Activated CD8-positive, alpha-beta memory T cell treated with anti-CD3 and anti-CD28 coated beads, Interleukin-2, amount 10 ng/mL, durations not matched to agents 7 days and 5 days (primary cell): ENCODE results near the gene ACTL7B. TPM values are rescaled to one million over a fixed set of nuclear protein-coding genes. Genes with fewer than 3 reads are reported as not detected.
"Not testable (repeated sequence)": the region's sequence is repeated elsewhere in the genome, so short reads cannot be mapped to it uniquely, and the experiment has no call there.

ENCODE experiments used
- ATAC-seq: fragments of 150-1000 bp; cut with Tn5 transposase; one replicate; pipeline ENCODE4 v1.10.0; 2021; ENCODE audit warnings: moderate library complexity
- CTCF ChIA-PET: fragments of 350-600 bp; sonication (Branson Sonifier 250); formaldehyde crosslinking; loops from one replicate; lab custom pipeline; 2021; ENCODE audit warnings: antibody characterized with exemption; lab: Charles Lee
- DNase-seq: peaks from one replicate; pipeline ENCODE4 v3.0.0-alpha.2; 2020
- H3K27ac Mint-ChIP-seq: one replicate; pipeline ENCODE4 v1.8.0; 2021; ENCODE audit warnings: mild to moderate bottlenecking, mixed read lengths
- H3K27me3 Mint-ChIP-seq: one replicate; pipeline ENCODE4 v1.8.0; 2021; ENCODE audit warnings: mixed read lengths
- H3K36me3 Mint-ChIP-seq: one replicate; pipeline ENCODE4 v1.8.0; 2021; ENCODE audit warnings: mild to moderate bottlenecking, mixed read lengths
- H3K4me1 Mint-ChIP-seq: one replicate; pipeline ENCODE4 v1.8.0; 2021; ENCODE audit warnings: mixed read lengths
- H3K4me3 Mint-ChIP-seq: one replicate; pipeline ENCODE4 v1.8.0; 2021; ENCODE audit warnings: mild to moderate bottlenecking, moderate library complexity, mixed read lengths
- H3K9me3 Mint-ChIP-seq: one replicate; pipeline ENCODE4 v1.8.0; 2022; ENCODE audit warnings: low read depth, mixed read lengths
- total RNA-seq, 2 experiments: library from RNA; stranded (reverse); gene quantifications; one replicate each; pipeline ENCODE4 v1.2.3, GENCODE V29; 2021

ACTL7B gene, protein sequence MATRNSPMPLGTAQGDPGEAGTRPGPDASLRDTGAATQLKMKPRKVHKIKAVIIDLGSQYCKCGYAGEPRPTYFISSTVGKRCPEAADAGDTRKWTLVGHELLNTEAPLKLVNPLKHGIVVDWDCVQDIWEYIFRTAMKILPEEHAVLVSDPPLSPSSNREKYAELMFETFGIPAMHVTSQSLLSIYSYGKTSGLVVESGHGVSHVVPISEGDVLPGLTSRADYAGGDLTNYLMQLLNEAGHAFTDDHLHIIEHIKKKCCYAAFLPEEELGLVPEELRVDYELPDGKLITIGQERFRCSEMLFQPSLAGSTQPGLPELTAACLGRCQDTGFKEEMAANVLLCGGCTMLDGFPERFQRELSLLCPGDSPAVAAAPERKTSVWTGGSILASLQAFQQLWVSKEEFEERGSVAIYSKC
- not detected for total RNA-seq

DNA sequence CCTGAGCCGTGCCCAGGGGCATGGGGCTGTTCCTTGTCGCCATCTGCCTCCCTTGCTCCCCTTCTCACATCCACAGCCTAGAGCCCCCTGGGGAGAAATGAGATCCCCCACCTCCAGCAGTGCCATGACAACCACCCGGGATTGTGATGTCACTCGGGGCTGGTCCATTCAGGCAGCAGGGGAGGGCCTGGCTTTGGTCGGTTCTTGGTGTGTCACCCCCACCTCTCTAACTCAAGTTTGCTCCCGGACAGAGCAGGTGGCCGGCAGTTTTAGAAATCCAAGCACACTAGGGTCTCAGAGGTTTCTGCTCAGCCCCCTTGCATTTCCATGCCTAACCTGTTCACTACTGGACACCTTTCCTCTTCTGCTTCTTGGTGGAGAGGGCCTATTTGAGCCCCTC lies at the start of gene ACTL7B:
ACTL7B (minus strand) TSS at position 99 of the 400 bp plus-strand sequence; CDS start at position 43, 56 bp downstream.
- DNase-seq, result no peak
- H3K4me3 Mint-ChIP-seq, result no peak within 1 kb of the TSS
- H3K9me3 Mint-ChIP-seq, result no peaks in the 10 kb centered on the region
- H3K27me3 Mint-ChIP-seq, result no peaks in the 10 kb centered on the region
- no peak for ATAC-seq
- peaks cover 6% of the 10 kb centered on the region for H3K4me1 Mint-ChIP-seq
- CTCF ChIA-PET, result interaction anchor here (1.4 kb wide), 1 partner anchor 98 kb away, joined by 3 read pairs; no protein-coding TSS in a partner anchor
- H3K27ac Mint-ChIP-seq, result no peak within 1 kb of the TSS
- H3K36me3 Mint-ChIP-seq, result no peaks in the 10 kb centered on the region

DNA sequence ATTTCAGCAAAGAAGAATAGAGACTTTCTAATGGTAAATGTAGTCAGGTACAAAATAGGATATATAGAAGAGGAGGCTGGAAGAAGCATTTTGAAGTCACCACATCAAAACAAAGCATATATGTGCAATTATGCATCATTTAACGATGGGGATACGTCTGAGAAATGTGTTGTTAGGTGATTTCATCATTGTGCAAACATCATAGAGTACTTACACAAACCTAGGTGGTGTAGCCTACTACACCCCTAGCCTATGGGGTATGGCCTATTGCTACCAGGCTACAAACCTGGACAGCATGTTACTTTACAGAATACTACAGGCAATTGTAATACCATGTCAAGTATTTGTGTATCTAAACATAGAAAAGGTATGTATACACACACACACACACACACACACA lies 49.7 kb upstream of the ACTL7B start:
- H3K27ac Mint-ChIP-seq, result no peak overlapping the region
- H3K27me3 Mint-ChIP-seq, result no peaks in the 10 kb centered on the region
- CTCF ChIA-PET, result no interaction called here
- no peak overlapping the region for H3K4me3 Mint-ChIP-seq
- no peaks in the 10 kb centered on the region for H3K4me1 Mint-ChIP-seq
- H3K36me3 Mint-ChIP-seq, result peaks cover 28% of the 10 kb centered on the region
- no peak for ATAC-seq
- H3K9me3 Mint-ChIP-seq, result no peaks in the 10 kb centered on the region
- no peak for DNase-seq

DNA sequence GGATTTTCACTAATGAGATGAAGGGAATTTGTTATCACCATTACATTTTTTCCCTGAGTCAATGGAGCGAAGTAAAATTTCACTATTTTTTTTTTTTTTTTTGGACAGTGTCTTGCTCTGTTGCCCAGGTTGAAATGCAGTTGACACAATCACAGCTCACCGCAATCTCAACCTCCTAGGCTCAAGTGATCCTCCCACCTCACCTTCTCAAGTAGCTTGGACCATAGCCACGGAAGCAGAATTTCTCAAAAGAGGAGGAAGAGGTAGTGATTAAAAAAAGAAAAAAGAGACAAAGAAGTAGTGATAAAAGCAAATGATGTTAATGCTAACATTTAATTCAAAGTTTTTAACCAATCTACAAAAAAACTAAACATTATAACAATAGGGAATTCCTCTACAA lies 48.4 kb upstream of the ACTL7B start:
- H3K9me3 Mint-ChIP-seq, result no peaks in the 10 kb centered on the region
- H3K4me1 Mint-ChIP-seq, result no peaks in the 10 kb centered on the region
- ATAC-seq, result no peak
- no peaks in the 10 kb centered on the region for H3K27me3 Mint-ChIP-seq
- no peak overlapping the region for H3K27ac Mint-ChIP-seq
- H3K36me3 Mint-ChIP-seq, result peaks cover 28% of the 10 kb centered on the region
- CTCF ChIA-PET, result interaction anchor here (0.6 kb wide), 1 partner anchor 610 kb away, joined by 3 read pairs; no protein-coding TSS in a partner anchor
- DNase-seq, result no peak
- H3K4me3 Mint-ChIP-seq, result no peak overlapping the region

DNA sequence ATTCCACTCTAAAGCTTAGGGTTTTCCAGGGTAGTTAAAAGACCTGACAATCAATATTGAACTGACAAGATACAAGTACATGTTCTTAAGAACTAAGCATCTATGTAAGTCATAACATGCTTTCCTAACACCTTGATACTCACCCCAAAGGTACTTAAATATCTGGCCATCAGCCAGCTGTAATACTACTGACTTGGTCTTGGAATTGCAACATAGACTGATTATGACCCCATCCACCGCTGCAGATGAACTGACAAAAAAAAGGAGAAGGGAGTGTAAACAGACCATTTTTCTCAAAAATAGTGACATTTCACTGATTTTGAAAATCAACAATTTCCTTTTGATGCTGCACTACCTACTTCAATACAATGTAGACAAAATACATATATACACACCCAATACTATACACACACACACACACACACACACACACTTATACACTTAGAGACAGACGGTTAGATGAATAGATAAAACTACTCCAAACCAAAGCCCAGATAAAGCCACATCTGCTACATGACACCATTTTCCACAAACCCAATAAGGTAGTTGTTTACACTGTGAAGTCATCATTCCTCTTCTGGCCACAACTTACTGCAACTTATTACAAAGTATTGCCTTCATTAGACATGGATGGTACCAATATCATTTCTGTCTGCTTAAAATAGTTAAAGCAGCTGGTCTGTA lies 47.8 kb upstream of the ACTL7B start:
- peaks cover 25% of the 10 kb centered on the region for H3K36me3 Mint-ChIP-seq

GRCh38 chr9:108900176-108900575 lies 44.4 kb upstream of the ACTL7B start:
- CTCF ChIA-PET, result interaction anchor here (1.2 kb wide), 1 partner anchor 11 kb away, joined by 3 read pairs; no protein-coding TSS in a partner anchor
- no peak overlapping the region for H3K27ac Mint-ChIP-seq
- H3K9me3 Mint-ChIP-seq, result no peaks in the 10 kb centered on the region

More for the DNA sequence above, 47.8 kb upstream of the ACTL7B start:
- DNase-seq (no peak), ATAC-seq (no peak)
- Mint-ChIP-seq H3K4me3 (no peak overlapping the region), H3K9me3 (no peaks in the 10 kb centered on the region), H3K27ac (no peak overlapping the region), H3K27me3 (no peaks in the 10 kb centered on the region), H3K4me1 (no peaks in the 10 kb centered on the region)
- CTCF ChIA-PET, result interaction anchor here (0.6 kb wide), 1 partner anchor 610 kb away, joined by 3 read pairs; no protein-coding TSS in a partner anchor

GRCh38 chr9:108899023-108899695 lies 43.4 kb upstream of the ACTL7B start:
- H3K27ac Mint-ChIP-seq, H3K9me3 Mint-ChIP-seq, ATAC-seq, H3K4me1 Mint-ChIP-seq, H3K27me3 Mint-ChIP-seq, H3K4me3 Mint-ChIP-seq, DNase-seq, CTCF ChIA-PET: not testable (repeated sequence)
- peaks cover 34% of the 10 kb centered on the region for H3K36me3 Mint-ChIP-seq

More at GRCh38 chr9:108900176-108900575, 44.4 kb upstream of the ACTL7B start:
- peaks cover 34% of the 10 kb centered on the region for H3K36me3 Mint-ChIP-seq
- ATAC-seq (no peak), DNase-seq (no peak)
- H3K4me3 Mint-ChIP-seq, result no peak overlapping the region
- H3K27me3 Mint-ChIP-seq, result no peaks in the 10 kb centered on the region
- no peaks in the 10 kb centered on the region for H3K4me1 Mint-ChIP-seq

DNA sequence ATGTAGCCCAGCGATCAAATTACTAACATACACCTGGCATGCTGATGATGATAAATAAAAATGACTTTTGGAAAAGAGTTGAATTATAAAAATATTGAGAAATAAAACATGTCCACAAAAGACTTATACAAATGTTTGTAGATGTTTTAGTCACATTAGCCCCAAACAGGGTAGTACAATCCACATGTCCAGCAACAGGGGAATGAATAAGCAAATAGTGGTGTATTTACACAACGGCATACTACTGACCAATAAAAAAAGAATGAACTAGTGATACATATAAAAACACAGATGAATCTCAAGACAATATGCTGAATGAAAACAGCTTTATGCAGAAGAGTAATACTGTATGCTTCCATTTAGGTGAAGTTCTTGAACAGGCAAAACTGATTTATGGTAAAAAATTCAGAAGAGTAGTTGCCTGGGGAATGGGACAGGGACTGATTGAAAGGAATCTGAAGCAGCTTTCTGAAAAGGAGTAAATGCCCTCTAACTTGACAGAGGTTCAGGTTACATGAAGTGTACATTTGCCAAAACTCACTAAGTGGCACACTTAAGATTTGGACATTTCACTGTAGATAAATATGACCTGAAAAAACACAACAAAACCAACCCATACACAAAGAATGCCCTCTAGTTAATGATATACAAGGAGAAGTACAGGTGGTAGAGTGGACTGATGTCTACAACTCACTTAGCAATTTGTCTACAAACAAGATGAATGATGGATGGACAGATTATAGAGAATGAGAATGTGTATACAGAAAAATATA lies 41.7 kb upstream of the ACTL7B start:
- Mint-ChIP-seq H3K9me3 (no peaks in the 10 kb centered on the region), H3K27ac (no peak overlapping the region), H3K36me3 (peaks cover 31% of the 10 kb centered on the region), H3K4me3 (no peak overlapping the region), H3K27me3 (no peaks in the 10 kb centered on the region), H3K4me1 (no peaks in the 10 kb centered on the region)
- CTCF ChIA-PET, result interaction anchor here (0.5 kb wide), 1 partner anchor 24 kb away, joined by 3 read pairs; no protein-coding TSS in a partner anchor
- DNase-seq (no peak), ATAC-seq (no peak)

GRCh38 chr9:108894225-108894997 lies 38.6 kb upstream of the ACTL7B start:
- no peak for ATAC-seq
- no peak for DNase-seq
- Mint-ChIP-seq H3K27me3 (no peaks in the 10 kb centered on the region), H3K9me3 (no peaks in the 10 kb centered on the region), H3K36me3 (peaks cover 29% of the 10 kb centered on the region), H3K27ac (no peak overlapping the region), H3K4me1 (no peaks in the 10 kb centered on the region), H3K4me3 (no peak overlapping the region)
- CTCF ChIA-PET, result no interaction called here

GRCh38 chr9:108889649-108890067 lies 33.9 kb upstream of the ACTL7B start:
- H3K4me1 Mint-ChIP-seq, result peaks cover 10% of the 10 kb centered on the region
- H3K9me3 Mint-ChIP-seq, result no peaks in the 10 kb centered on the region
- H3K36me3 Mint-ChIP-seq, result peaks cover 20% of the 10 kb centered on the region
- no peak overlapping the region for H3K4me3 Mint-ChIP-seq
- no peaks in the 10 kb centered on the region for H3K27me3 Mint-ChIP-seq
- no peak for DNase-seq
- no peak for ATAC-seq
- CTCF ChIA-PET, result interaction anchor here (0.8 to 1.1 kb wide), 3 partner anchors 11 to 428 kb away, joined by 3 to 4 read pairs (median 3); no protein-coding TSS in a partner anchor
- no peak overlapping the region for H3K27ac Mint-ChIP-seq

DNA sequence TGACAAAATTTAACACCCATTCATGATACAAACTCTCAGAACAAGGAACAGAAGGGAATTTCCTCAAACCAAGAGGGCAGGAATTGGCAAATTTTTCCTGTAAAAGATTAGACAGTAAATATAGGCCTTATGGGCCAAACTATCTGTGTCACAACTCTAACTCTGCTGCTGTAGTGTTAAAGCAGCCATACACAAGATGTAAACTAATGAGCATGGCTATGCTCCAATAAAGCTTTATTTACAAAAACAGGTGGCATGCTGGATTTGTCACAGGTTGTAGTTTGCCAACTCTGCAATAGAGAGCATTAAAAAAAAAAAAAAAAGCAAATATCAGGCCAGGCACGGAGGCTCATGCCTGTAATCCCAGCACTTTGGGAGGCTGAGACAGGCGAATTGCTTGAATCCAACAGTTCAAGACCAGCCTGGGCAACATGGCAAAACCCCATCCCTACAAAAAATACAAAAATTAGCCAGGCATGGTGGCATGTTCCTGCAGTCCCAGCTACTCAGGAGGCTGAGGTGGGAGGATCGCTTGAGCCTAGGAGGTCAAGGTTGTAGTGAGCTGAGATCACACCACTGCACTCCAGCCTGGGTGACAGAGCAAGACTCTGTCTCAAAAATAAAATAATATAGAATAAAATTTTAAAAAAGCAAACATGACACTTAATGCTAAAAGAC lies 30.9 kb upstream of the ACTL7B start:
- H3K4me1 Mint-ChIP-seq, H3K27me3 Mint-ChIP-seq, CTCF ChIA-PET, H3K27ac Mint-ChIP-seq, ATAC-seq, H3K9me3 Mint-ChIP-seq, DNase-seq, H3K4me3 Mint-ChIP-seq: not testable (repeated sequence)
- H3K36me3 Mint-ChIP-seq, result peaks cover 25% of the 10 kb centered on the region

DNA sequence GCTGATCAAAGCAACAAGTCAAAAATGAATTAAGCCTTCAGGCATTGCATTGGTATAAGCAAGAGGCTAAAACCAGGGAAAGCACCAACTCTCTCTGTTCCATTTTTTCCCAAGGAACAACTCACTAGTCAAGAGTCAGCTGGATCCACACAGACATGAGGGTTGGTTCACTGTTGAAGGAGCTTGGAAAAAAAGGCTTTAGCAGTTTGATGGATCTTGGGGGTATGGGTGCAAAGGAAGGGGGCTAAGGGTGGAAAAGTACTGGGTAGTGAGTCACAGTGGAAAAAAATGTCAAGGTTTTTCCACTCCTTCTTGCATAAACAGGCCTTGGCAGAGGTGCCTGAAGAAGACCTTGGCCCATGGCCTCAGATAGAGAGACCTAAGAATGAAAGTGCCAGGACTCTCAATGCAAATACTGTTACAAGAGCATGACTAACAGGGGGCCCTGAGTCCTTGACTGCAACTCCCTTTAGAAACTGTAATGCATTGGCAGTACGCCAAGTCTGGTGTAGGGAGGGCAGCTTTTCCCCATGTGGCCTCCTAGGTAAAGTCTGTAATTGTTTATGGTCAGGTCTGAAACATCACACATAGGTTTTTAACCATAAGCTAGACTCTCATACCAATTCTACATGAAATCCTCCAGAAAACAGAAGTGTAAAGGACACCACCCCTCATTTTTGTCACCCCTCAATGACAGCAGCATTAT lies 30.0 kb upstream of the ACTL7B start:
- CTCF ChIA-PET, result interaction anchor here (1.0 kb wide), 1 partner anchor 157 kb away, joined by 3 read pairs; no protein-coding TSS in a partner anchor
- DNase-seq (peak; percentile 47), ATAC-seq (peak; percentile 81)
- Mint-ChIP-seq H3K4me3 (no peak overlapping the region), H3K4me1 (peaks cover 10% of the 10 kb centered on the region), H3K27me3 (no peaks in the 10 kb centered on the region), H3K27ac (peak overlapping the region; percentile 33), H3K36me3 (peaks cover 25% of the 10 kb centered on the region), H3K9me3 (no peaks in the 10 kb centered on the region)
